C4-2B (cell line): ENCODE results near the gene AGPAT4.

Experiments used
- ZFX ChIP-seq: fragments of 450-650 bp; IDR thresholded peaks from 2 replicates; pipeline ENCODE4 v1.6.1; 2017
- TF ChIP-seq, protein P1 (sequence below): fragments of 450-650 bp; conservative IDR thresholded peaks from 2 replicates; pipeline ENCODE4 v1.5.1; 2017; ENCODE audit warnings: mild to moderate bottlenecking

DNA sequence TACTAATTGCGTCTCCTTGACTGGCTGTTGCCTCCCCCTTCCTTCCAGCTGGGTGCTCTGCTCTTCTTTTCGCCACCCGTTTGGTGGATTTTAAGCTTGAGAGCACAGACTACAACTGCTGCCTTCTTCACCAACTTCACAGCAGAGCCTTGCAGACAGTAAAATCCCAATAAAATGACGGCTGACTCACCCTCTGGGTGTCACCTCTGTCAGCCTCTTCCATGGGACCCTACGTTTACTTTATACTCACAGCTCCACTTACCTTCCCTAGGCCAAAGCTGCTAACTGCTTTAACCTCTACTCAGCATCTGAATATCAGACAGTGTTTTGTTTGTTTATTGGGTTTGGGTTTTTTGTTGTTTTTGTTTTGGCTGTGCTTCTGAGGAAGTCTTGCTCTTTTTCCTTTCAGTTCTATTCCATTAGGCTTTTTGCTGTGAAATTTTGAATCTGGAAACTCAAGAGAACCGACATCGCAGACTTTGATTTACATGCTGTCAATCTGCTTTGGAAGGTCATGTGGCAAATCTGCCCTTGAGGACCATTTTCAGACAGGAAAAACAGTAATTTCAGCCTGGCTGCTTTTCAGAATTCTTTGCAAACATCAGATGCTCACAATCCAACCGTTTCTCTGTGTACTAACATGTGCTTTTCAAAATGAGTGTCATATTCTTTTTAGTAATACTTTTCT is 2.4 kb downstream of the AGPAT4 start:
- TF ChIP-seq, protein P1, sequence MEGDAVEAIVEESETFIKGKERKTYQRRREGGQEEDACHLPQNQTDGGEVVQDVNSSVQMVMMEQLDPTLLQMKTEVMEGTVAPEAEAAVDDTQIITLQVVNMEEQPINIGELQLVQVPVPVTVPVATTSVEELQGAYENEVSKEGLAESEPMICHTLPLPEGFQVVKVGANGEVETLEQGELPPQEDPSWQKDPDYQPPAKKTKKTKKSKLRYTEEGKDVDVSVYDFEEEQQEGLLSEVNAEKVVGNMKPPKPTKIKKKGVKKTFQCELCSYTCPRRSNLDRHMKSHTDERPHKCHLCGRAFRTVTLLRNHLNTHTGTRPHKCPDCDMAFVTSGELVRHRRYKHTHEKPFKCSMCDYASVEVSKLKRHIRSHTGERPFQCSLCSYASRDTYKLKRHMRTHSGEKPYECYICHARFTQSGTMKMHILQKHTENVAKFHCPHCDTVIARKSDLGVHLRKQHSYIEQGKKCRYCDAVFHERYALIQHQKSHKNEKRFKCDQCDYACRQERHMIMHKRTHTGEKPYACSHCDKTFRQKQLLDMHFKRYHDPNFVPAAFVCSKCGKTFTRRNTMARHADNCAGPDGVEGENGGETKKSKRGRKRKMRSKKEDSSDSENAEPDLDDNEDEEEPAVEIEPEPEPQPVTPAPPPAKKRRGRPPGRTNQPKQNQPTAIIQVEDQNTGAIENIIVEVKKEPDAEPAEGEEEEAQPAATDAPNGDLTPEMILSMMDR, result no peak
- TF ChIP-seq ZFX, result no peak
